DND-41 (cell line): ENCODE data around the gene MXD4.

Experiments
- ATAC-seq: fragments of 200-7000 bp; cut with Tn5 transposase; 3 replicates; pipeline ENCODE4 v1.9.1; 2021; ENCODE audit warnings: low read depth; ENCODE audit not compliant: insufficient read depth
- DNase-seq: peaks from one replicate; pipeline ENCODE4 v3.0.0-alpha.2; 2020
- H2AFZ ChIP-seq: 2 replicates; pipeline ENCODE4 v1.6.0; 2012; ENCODE audit warnings: low read depth, low read length
- H3K27ac ChIP-seq: 2 replicates; pipeline ENCODE4 v1.5.1; 2012; ENCODE audit warnings: low read length, inconsistent platforms
- H3K27me3 ChIP-seq: fragments of 200-600 bp; sonication (generic); 2 replicates; pipeline ENCODE4 v1.6.0; 2012; ENCODE audit warnings: low read length, mild to moderate bottlenecking, inconsistent platforms; ENCODE audit not compliant: insufficient read depth, poor library complexity
- H3K36me3 ChIP-seq: 2 replicates; pipeline ENCODE4 v1.5.1; 2012; ENCODE audit warnings: low read length, inconsistent platforms; ENCODE audit not compliant: insufficient read depth
- H3K4me1 ChIP-seq: 2 replicates; pipeline ENCODE4 v1.5.1; 2012; ENCODE audit warnings: mild to moderate bottlenecking, low read length; ENCODE audit not compliant: insufficient read depth
- H3K4me2 ChIP-seq: 2 replicates; pipeline ENCODE4 v1.6.0; 2012; ENCODE audit warnings: mild to moderate bottlenecking, moderate library complexity, low read length, inconsistent platforms; ENCODE audit not compliant: insufficient read depth
- H3K4me3 ChIP-seq, 2 experiments: fragments of 200-600 bp in 1 of 2; shearing (Covaris generic) in 1 of 2; 2 replicates each; pipeline ENCODE4 v1.5.1; 2012 to 2016; ENCODE audit warnings: inconsistent platforms in 2 of 2, low read length in 2 of 2, mild to moderate bottlenecking in 2 of 2, low read depth in 1 of 2, moderate library complexity in 1 of 2
- H3K79me2 ChIP-seq: 2 replicates; pipeline ENCODE4 v1.6.0; 2012; ENCODE audit warnings: low read length, inconsistent platforms; ENCODE audit not compliant: insufficient read depth
- H3K9ac ChIP-seq: 2 replicates; pipeline ENCODE4 v1.6.0; 2012; ENCODE audit warnings: low read depth, mild to moderate bottlenecking, inconsistent platforms, low read length, moderate library complexity
- H3K9me3 ChIP-seq: 2 replicates; pipeline ENCODE4 v1.5.1; 2012; ENCODE audit warnings: low read length, moderate library complexity, mild to moderate bottlenecking, inconsistent platforms; ENCODE audit not compliant: insufficient read depth, severe bottlenecking
- H4K20me1 ChIP-seq: 2 replicates; pipeline ENCODE4 v1.6.0; 2012; ENCODE audit warnings: low read length; ENCODE audit not compliant: insufficient read depth
- CTCF ChIP-seq: IDR thresholded peaks from 2 replicates; pipeline ENCODE4 v1.5.1; 2012; ENCODE audit warnings: borderline replicate concordance, low read length, moderate library complexity, mild to moderate bottlenecking; ENCODE audit not compliant: poor library complexity, severe bottlenecking; ENCODE audit errors: extremely low read depth
- EZH2 ChIP-seq: IDR thresholded peaks from 3 replicates; pipeline ENCODE4 v1.6.1; 2012; ENCODE audit warnings: borderline replicate concordance, low read depth, mild to moderate bottlenecking, moderate library complexity, low read length, inconsistent platforms; ENCODE audit not compliant: severe bottlenecking

Gene MXD4

GRCh38 chr4:2303121-2303685, 41.3 kb upstream of the MXD4 start:
- H3K79me2 ChIP-seq = no peaks in the 10 kb centered on the region
- DNase-seq (no peak), ATAC-seq (no peak)
- no peak overlapping the region for H3K4me3 ChIP-seq
- H4K20me1 ChIP-seq = no peaks in the 10 kb centered on the region; the same call in none of the 2 replicates
- H3K9me3 ChIP-seq = no peaks in the 10 kb centered on the region
- H2AFZ ChIP-seq = no peak overlapping the region
- H3K36me3 ChIP-seq = no peaks in the 10 kb centered on the region
- no peak overlapping the region for H3K27ac ChIP-seq
- TF ChIP-seq EZH2 (no peak), CTCF (no peak)
- H3K27me3 ChIP-seq = no peaks in the 10 kb centered on the region
- no peaks in the 10 kb centered on the region for H3K4me1 ChIP-seq
- no peak overlapping the region for H3K4me2 ChIP-seq
- H3K9ac ChIP-seq = no peak overlapping the region

GRCh38 chr4:2302387-2303119, 40.6 kb upstream of the MXD4 start:
- Histone ChIP-seq H3K9ac (no peak overlapping the region), H3K36me3 (no peaks in the 10 kb centered on the region), H3K9me3 (no peaks in the 10 kb centered on the region), H3K4me3 (no peak overlapping the region), H3K27me3 (no peaks in the 10 kb centered on the region), H3K4me1 (no peaks in the 10 kb centered on the region), H2AFZ (no peak overlapping the region), H3K79me2 (no peaks in the 10 kb centered on the region), H4K20me1 (peaks cover 6% of the 10 kb centered on the region), H3K27ac (no peak overlapping the region), H3K4me2 (no peak overlapping the region)
- DNase-seq = no peak
- TF ChIP-seq CTCF = no peak
- no peak for TF ChIP-seq EZH2
- no peak for ATAC-seq

- no peaks in the 10 kb centered on the region for H3K4me1 ChIP-seq
- H3K79me2 ChIP-seq = no peaks in the 10 kb centered on the region
- H3K9ac ChIP-seq = no peak overlapping the region
- no peak overlapping the region for H2AFZ ChIP-seq
- H3K27me3 ChIP-seq = no peaks in the 10 kb centered on the region
- no peak overlapping the region for H3K4me2 ChIP-seq
- H3K4me3 ChIP-seq = no peak overlapping the region
- ATAC-seq = no peak
- H3K27ac ChIP-seq = no peak overlapping the region
- no peaks in the 10 kb centered on the region for H3K9me3 ChIP-seq
- DNase-seq = peak; percentile 1
- TF ChIP-seq EZH2 (no peak), CTCF (no peak)
- H3K36me3 ChIP-seq = no peaks in the 10 kb centered on the region
- H4K20me1 ChIP-seq = peaks cover 7% of the 10 kb centered on the region
Measured at GRCh38 chr4:2301806-2302205, 39.9 kb upstream of the MXD4 start.
